GM18511 (cell line): ENCODE results near the gene GAL3ST3.
"Not testable (repeated sequence)": the region's sequence is repeated elsewhere in the genome, so short reads cannot be mapped to it uniquely, and the experiment has no call there.

Experiments used
- ATAC-seq: cut with Tn5 transposase; IDR thresholded peaks from one replicate; pipeline ENCODE4 v1.9.1; 2021; ENCODE audit warnings: mild to moderate bottlenecking, moderate library complexity; ENCODE audit not compliant: unreplicated experiment

Gene GAL3ST3

GRCh38 chr11:66045177-66045639 is 3.8 kb downstream of the GAL3ST3 start:
- no peak for ATAC-seq

GRCh38 chr11:66044757-66045156 is 4.2 kb downstream of the GAL3ST3 start:
- no peak for ATAC-seq

- no peak for ATAC-seq
Measured at GRCh38 chr11:66042996-66043906, 5.7 kb downstream of the GAL3ST3 start.

DNA sequence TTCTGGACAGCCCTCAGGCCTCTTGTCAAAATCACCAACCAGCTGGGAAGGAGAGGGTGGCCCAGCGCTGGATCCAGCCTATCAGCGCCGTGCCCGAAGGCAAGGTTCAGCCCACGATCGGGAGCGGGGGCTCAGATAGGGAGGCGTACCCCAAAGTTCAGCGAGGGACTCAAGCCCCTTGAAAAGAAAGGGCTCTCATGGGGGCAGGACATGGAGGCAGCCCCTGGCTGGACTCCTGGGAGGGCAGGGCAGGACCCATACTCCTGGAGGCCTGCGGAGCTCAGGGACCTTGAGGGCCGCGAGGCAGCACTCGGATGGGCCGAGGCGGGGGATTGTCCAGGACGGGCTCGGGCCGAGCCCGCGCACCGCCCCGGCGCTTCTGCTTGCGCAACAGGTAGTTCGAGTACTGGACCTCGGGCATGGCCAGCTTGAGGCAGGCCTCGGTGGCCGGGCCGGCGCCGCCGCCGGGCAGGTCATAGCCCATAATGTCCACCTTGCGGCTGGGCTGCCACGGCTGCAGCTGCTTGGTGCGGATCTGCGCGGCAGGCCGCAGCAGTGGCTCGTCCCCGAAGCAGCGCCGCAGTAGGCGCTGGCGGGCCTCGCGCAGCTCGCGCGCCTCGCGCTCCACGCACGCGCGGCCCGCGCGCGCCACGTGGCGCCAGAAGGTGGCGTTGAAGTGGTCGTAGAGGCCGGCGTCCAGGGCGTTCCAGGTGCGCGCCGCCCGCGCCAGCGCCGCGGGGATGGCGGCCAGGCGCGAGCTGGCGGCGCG is 6.5 kb downstream of the GAL3ST3 start:
- ATAC-seq = no peak

- no peak for ATAC-seq
Measured at GRCh38 chr11:66039765-66040164, 9.2 kb downstream of the GAL3ST3 start.

- ATAC-seq = no peak
Measured at GRCh38 chr11:66037327-66037726, 11.6 kb downstream of the GAL3ST3 start.

GRCh38 chr11:66036334-66036710 is 12.6 kb downstream of the GAL3ST3 start:
- ATAC-seq = no peak

- no peak for ATAC-seq
Measured at GRCh38 chr11:66035653-66036333, 13.2 kb downstream of the GAL3ST3 start.

- no peak for ATAC-seq
Measured at GRCh38 chr11:66032957-66033735, 15.8 kb downstream of the GAL3ST3 start.

- ATAC-seq = no peak
Measured at GRCh38 chr11:66026017-66026529, 22.9 kb downstream of the GAL3ST3 start, which contains the start of gene CATSPER1. Gene CATSPER1, minus strand, starts transcription at chr11:66026479. Its CDS starts 100 bp downstream, at chr11:66026379.

- not testable (repeated sequence) for ATAC-seq
Measured at GRCh38 chr11:66023186-66023440, 25.8 kb downstream of the GAL3ST3 start.

DNA sequence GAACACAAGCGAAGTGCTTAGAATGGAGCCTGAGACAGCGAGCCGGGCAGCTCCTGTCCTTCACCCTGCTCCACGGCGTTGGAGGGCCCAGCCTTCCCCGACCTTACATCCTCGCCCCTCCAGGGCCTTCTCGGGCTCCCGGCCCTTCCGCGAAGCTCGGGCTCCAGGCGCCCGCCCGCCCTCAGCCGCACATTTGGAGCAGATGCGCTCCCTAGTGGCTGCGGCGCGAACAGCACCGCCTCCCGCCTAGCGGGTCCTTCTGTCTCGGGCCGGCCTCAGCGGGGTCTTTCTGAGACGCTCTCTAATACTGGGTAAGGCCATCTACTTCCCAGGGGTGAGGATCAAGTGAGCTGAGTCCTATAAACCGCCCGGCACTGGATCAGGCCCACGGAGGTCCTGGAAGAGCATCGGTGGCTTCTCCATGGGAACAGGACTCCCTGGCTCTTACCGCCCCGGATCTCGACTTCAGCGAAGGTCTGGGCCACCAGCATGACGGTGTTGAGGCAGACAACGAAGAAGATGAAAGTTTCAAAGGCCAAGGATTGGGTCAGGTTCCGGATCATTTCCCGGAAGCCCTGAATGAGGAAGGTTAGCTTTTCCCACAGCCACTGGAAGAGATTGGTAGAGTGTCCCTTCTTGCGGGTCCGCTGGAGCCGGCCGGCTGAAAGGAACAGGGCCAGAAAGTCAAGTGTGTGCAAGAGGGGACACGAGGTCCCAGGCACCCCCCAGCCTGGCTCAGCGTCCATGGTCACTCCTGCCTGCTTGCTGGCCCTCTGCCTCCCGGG is 26.4 kb downstream of the GAL3ST3 start:
- ATAC-seq = no peak

DNA sequence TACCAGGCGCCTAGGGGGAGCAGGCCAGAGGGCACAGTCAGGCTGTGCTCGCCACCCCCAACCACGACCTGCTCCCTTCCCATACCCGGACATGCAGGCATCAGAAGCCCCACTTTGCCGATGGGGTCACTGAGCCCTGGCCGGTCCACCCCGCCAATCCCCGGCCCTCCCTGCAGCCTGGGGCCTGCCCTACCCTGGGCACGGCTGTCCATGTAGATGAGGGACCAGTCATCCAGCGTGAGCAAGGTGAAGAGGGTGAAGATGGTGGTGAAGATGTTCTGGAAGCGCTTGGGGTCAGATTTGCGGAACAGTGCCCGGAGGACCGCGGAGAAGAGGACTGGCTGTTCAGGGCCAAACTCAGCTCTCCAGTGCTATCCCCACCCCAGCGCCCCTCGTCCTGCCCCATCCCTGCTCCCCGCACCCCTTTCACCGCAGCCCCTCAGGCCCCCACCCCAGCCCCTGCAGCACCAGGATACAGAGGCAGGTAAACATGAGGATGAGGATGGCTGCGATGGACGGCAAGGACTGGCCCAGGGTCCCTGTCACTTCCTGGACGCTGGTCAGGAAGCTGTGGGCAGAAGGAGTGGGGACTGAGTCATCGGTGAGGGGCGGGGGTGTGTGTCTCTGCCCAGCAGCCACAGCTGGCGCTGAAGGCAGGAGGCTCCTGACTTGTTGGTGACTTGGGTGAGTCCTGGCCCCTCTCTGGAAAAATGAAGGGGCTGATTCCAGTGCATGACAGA is 28.2 kb downstream of the GAL3ST3 start:
- no peak for ATAC-seq

- no peak for ATAC-seq
Measured at GRCh38 chr11:66020212-66020611, 28.7 kb downstream of the GAL3ST3 start.

DNA sequence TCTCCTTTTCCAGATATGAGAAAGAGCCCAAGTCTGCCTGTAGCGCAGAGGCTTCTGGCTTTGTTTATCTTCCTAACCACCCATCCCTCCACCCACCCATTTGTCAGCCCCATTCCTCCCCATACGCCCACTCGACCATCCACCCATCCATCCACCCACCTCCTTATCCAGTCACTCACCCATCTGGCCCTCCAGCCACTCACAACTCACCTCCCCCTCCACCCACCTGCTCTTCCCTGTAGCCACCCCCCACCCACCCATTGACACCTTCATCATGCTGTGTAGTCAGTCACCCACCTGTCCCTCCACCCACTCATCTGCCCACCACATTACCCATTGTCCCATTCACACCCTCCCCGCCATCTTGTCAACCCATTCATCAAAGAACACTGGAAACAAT is 31.6 kb downstream of the GAL3ST3 start:
- ATAC-seq = no peak

GRCh38 chr11:66016793-66017177 is 32.2 kb downstream of the GAL3ST3 start:
- no peak for ATAC-seq

GRCh38 chr11:66015936-66016792 is 32.8 kb downstream of the GAL3ST3 start:
- no peak for ATAC-seq

GRCh38 chr11:66015454-66015881 is 33.5 kb downstream of the GAL3ST3 start:
- ATAC-seq = no peak
